HG02571 (cell line): ENCODE measurements around the gene SRRT.
"Not testable (repeated sequence)": the region's sequence is repeated elsewhere in the genome, so short reads cannot be mapped to it uniquely, and the experiment has no call there.

ENCODE experiments used
- ATAC-seq: cut with Tn5 transposase; IDR thresholded peaks from one replicate; pipeline ENCODE4 v1.9.1; 2021; ENCODE audit warnings: mild to moderate bottlenecking, moderate library complexity; ENCODE audit not compliant: unreplicated experiment

SRRT gene

DNA sequence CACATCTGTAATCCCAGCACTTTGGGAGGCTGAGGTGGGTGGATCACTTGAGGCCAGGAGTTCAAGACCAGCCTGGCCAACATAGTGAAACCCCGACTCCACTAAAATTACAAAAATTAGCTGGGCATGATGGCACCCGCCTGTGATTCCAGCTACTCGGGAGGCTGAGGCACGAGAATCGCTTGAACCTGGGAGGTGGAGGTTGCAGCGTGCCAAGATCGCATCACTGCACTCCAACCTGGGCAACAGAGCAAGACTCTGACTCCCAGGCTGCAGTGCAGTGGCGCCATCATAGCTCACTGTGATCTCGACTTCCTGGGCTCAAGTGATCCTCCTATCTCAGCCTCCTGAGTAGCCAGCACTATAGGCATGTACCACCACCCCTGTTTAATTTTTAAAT lies 20.0 kb upstream of the SRRT start:
- ATAC-seq = not testable (repeated sequence)

DNA sequence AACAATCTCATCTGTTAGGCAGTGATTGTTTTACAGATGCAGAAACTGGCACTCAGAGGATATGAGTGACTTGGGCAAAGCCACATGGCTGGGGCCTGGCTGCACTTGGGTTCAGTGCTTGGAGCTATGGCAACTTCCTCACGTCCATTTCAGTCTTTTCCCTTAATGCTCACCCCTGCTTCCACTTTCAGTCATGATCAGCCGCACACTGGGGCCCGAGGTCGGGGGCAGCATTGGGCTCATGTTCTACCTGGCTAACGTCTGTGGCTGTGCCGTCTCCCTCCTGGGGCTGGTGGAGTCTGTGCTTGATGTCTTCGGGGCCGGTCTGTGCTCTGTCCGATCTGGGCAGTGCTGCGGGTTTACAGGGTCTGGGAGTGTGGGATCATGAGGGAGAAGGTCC lies 19.4 kb upstream of the SRRT start:
- no peak for ATAC-seq

DNA sequence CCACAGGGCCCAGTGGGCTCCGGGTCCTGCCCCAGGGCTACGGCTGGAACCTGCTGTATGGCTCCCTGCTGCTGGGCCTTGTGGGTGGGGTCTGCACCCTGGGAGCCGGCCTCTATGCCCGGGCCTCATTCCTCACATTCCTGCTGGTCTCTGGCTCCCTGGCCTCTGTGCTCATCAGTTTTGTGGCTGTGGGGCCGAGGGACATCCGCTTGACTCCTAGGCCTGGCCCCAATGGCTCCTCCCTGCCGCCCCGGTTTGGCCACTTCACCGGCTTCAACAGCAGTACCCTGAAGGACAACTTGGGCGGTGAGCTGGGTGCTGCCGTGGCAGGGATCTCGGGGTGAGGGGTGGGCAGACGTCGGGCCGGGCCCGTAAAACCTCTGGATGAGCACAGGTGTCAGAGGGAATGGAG lies 18.0 kb upstream of the SRRT start:
- ATAC-seq = no peak

DNA sequence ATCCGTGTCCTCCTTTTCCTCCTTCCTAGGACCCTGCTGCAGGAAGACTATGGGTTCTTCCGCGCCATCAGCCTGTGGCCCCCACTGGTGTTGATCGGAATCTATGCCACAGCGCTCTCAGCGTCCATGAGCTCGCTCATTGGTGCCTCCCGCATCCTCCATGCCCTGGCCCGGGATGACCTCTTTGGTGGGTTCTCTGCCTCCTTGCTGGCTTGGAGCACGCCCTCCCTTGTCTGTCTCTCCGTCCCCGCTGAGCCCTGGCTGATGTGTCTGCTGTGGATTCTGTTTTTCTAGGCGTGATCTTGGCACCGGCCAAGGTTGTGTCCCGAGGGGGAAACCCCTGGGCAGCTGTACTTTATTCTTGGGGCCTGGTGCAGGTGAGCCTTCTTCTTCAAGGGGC lies 15.0 kb upstream of the SRRT start:
- ATAC-seq = no peak

DNA sequence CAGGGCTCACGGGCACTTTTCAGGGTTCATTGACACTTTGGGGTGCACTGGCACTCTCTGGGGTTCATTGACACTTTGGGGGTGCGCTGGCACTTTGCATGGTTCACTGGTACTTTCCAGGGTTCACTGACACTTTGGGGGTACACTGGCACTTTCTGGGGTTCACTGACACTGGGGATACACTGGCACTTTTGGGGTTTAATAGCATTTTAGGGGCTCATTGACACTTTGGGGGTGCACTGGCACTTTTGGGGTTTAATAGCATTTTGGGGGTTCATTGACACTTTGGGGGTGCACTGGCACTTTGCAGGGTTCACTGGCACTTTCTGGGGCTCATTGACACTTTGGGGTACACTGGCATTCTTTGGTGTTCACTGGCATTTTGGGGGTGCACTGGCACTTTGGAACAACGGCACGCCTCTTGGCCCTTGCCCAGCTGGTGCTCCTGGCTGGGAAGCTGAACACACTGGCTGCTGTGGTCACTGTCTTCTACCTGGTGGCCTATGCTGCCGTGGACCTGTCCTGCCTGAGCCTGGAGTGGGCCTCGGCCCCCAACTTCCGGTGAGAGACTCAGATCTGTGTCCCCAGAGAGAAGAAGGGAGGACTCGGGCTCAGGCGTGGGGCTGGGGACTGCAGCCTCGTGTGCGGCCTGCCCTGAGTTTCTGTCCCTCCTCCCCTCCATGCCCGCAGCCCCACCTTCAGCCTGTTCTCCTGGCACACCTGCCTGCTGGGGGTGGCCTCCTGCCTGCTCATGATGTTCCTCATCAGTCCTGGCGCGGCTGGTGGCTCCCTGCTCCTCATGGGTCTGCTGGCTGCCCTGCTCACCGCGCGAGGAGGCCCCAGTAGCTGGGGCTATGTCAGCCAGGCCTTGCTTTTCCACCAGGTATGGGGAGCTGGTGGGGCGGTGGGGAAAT lies 13.9 kb upstream of the SRRT start:
- ATAC-seq = no peak

DNA sequence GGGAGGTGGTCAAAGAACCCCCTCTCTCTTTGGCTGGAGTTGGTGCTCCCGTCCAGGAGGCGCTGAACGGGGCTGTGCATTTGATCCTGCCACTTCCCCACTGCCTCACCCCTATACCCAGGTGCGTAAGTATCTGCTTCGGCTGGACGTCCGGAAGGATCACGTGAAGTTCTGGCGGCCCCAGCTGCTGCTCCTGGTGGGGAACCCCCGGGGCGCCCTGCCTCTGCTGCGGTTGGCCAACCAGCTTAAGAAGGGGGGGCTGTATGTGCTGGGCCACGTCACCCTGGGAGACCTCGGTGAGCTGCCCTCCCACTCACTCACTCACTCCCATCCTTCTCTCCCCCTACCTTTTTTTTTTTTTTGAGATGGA lies 13.3 kb upstream of the SRRT start:
- ATAC-seq = no peak

DNA sequence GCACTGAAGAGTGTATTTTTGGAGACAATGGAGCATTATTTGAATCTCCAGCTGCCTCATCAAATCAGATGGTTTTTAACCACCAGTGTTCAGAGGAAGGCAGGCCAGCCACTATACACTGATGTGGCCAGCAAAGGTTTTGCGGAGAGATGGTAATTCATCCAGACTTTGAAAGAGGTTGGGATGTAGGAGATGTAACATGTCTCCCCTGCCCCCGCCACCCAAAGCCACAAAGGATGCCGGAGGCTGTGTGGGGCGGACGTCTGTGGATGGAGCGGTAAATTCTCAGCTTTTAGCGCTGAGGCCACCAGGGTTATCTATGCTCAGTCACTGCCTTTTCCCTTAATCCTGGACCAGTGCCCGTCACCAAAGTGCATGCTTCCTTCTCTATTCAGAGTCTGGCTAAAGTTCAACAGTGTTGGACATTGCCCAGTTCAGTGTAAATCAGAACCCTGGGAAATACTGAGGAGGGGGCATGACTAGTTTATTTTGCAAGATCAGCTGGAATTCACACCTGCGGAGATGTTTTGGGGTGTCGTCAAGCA lies 11.4 kb upstream of the SRRT start:
- no peak for ATAC-seq

DNA sequence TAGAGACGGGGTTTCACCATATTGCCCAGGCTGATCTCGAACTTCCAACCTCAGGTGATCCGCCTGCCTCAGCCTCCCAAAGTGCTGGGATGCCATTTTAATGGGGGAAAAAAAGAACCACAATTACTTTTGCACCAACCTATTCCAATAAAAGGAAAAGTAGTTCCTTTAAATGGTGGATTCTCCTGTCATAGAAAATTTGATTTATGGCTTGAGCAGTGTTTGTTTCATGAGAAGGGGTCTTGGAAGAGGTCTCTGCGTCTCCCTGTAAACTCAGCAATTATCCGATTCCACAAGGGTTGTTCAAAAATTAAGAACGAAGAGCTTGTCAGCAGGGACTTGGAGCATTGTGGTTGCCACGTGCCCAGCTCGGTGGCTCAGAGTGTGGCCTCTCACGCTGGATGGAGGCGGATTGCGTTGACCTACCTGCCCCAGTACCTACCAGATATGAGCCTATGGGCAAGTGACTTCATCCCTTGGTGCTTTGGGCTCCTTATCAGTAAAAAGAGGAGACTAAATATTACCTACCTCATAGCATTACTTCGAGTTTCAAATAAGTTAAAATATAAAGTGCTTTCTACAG lies 10.5 kb upstream of the SRRT start:
- no peak for ATAC-seq

DNA sequence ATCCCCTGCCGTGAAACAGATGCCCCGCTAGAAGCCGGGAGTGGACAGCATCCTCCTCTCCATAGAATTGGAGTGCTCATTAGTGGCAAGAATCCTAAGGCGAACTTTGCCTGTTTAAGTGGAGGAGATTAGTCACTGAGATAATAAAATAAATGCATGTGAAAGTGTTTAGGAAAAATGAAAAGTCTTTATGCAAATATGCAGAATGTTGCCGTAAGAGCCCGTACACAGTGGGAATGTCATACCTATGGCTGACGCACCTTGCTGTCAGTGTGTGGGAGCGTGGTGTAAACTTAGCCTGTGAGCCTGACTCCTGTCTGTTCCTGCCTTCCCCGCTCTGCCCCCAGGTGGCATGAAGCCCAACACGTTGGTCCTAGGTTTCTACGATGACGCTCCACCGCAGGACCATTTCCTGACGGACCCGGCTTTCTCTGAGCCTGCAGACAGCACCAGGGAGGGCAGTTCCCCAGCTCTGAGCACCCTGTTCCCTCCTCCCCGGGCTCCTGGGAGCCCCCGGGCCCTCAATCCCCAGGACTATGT lies 9.5 kb upstream of the SRRT start:
- no peak for ATAC-seq

DNA sequence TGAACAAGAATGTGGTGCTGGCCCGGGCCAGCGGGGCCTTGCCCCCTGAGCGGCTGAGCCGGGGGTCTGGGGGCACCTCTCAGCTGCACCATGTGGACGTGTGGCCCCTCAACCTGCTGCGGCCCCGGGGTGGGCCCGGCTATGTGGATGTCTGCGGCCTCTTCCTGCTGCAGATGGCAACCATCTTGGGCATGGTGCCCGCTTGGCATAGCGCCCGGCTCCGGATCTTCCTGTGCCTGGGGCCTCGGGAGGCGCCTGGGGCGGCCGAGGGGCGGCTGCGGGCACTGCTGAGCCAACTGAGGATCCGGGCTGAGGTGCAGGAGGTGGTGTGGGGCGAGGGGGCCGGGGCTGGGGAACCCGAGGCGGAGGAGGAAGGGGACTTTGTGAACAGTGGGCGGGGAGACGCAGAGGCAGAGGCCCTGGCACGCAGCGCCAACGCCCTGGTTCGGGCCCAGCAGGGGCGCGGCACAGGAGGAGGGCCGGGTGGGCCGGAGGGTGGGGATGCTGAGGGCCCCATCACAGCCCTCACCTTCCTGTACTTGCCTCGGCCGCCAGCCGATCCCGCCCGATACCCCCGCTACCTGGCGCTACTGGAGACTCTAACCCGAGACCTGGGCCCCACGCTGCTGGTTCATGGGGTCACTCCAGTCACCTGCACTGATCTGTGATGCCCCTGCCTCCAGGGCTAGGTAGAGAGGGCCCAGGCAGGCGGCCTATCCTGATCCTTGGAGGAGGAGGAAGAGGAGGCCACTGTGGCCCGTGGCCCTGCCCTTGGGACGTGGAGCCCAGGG lies 8.8 kb upstream of the SRRT start:
- ATAC-seq = no peak

DNA sequence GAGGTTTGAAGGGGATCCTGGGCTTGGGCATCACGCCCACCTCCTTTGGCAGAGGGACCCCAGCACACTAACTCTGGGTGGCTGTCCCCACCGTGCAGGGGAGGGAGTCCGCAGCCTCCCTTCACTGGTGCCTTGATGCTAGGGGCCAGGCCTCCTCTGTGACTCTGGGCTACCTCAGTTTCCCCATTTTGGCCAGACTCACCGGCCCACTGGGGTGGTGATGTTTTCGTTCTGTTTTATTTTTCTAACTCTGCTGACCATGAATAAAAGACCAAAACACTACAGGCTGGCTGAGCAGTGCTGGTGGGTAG lies 8.2 kb upstream of the SRRT start:
- no peak for ATAC-seq

DNA sequence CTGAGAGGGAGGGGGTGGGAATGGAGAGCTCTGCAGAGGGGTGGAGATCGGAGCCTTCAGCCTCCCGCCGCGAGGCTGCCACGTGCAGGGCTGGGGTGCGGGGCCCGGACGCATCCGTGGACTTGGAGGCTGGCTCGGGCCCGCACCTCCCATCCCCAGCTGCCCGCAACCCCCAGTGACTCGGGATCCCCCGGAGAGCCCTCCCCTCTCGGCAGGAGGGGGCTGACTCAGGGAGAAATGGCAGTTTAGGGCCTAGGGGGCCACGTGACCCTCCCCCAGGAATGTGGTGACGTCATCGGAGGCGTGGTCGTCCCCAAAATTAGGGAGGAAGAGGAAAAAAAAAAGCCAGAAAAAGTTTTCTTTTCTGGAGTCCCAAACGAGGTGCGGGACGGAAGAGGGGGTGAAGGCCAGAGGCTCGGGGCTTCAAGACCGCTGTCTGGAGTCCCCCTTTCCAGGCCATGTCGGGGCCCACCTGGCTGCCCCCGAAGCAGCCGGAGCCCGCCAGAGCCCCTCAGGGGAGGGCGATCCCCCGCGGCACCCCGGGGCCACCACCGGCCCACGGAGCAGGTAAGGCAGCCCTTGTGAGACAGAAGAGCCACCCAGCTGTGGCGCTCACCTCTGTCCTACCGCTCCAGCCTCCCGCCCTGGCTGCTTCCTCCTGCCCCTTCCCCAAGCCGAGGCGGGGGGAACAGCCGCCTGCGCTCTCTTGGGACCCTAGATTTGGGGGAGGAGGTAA lies 7.7 kb upstream of the SRRT start, which contains the start of gene TRIP6:
TSS of gene TRIP6 (plus strand) at position 348 of the 736 bp plus-strand sequence. CDS start at position 459, 111 bp downstream.
- no peak for ATAC-seq

DNA sequence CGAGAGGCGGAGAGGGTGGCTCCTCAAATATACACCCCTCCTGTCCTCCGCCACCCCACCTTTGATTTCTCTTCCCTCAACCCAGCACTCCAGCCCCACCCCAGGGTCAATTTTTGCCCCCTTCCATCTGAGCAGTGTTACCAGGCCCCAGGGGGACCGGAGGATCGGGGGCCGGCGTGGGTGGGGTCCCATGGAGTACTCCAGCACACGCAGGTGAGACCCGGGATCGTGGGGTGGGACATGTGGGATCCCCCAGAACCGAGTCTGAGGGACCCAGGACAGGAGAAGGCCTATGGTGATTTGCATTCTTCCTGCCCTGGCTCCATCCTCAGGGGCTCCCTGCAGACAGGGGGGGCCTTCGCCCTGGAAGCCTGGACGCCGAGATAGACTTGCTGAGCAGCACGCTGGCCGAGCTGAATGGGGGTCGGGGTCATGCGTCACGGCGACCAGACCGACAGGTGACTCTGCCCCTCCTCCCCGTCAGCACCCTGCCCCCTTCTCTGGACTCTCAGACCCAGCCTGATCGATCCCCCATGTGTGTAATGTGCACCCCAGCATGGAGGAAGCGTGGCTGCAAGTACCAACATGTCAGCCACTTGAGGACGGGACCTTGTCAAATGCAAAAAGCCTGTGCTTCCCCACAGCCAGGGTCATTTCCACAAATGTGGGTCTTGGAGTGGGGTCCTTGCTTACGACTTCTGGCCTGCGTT lies 7.0 kb upstream of the SRRT start:
- no peak for ATAC-seq

DNA sequence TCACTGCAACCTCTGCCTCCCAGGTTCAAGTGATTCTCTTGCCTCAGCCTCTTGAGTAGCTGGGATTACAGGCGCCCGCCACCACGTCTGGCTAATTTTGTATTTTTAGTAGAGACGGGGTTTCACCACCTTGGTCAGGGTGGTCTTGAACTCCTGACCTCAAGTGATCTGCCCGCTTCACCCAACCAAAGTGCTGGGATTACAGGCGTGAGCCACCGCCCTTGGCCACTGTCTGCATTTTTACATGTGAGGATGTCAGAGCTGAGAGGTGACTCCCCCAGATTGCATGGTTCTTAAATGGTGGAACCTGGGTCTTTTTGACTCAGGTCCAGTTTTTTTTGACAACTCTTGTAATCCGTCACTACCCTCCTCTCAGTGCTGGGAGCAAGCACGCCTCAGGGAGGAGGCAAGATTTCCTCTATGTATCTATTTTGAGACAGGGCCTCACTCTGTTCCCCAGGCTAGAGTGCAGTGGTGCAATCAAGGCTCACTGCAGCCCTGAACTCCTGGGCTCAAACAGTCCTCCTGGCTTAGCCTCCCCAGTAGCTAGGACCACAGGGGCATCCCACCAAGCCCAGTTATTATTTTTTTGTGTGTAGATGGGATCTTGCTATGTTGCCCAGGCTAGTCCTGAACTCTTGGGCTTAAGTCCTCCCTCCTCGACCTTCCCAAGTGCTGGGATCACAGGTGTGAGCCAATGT lies 1.2 kb upstream of the SRRT start:
- no peak for ATAC-seq

DNA sequence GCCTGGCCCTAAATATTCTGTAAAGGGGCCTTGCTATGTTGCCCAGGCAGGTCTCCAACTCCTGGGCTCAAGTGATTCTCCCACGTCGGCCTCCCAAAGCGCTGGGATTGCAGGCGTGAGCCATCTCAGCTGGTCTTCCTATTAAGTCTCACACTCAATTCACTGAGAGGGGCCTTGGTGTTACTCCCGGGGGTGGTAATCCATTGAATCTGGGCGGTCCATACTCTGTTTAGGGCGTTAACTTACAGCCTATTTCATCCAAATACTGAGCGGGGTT lies 665 bp upstream of the SRRT start:
- no peak for ATAC-seq

DNA sequence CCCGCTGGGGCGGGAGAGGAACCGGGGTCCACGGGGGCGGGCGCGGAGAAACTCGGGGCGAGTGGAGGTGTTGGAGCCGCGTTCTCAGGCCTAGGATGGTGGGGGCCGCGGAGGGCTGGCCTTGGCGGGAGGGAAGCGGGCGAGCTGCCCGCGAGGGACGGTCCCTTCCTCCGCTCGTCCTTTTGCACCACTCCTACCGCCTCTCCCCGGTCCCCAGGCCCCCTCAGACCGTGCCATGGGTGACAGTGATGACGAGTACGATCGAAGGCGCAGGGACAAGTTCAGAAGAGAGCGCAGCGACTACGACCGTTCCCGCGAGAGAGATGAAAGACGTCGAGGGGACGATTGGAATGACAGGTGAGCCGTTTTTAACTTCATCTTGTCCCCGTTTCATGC lies 451 bp downstream of the SRRT start:
- peak; percentile 35 for ATAC-seq

DNA sequence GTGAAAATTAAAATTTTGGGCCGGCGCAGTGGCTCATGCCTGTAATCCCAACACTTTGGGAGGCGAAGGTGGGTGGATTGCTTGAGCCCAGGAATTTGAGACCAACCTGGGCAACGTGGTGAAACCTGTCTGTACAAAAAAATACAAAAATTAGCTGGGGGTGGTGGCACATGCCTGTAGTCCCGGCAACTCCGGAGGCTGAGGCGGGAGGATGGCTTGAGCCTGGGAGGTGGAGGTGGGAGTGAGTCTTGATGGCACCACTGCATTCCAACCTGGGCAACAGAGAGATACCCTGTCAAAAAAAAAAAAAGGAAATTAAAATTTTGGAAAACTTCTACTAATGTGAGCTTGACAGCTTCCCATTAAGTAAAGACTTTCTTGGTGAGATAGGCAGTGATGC lies 3.1 kb downstream of the SRRT start:
- no peak for ATAC-seq

DNA sequence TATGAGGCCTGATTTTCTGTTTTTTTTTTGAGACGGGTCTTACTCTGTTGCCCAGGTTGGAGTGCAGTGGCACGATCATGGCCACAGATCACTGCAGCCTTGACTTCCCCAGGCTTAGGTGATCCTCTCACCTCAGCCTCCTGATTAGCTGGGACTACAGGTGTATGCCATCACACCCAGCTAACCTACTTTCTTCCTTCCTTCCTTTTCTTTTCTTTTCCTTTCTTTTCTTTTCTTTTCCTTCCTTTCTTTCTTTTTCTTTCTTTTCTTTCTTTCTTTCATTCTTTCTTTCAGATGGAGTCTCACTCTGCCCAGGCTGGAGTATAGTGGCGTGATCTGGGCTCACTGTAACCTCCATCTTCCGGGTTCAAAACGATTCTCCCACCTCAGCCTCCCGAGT lies 3.8 kb downstream of the SRRT start:
- no peak for ATAC-seq

DNA sequence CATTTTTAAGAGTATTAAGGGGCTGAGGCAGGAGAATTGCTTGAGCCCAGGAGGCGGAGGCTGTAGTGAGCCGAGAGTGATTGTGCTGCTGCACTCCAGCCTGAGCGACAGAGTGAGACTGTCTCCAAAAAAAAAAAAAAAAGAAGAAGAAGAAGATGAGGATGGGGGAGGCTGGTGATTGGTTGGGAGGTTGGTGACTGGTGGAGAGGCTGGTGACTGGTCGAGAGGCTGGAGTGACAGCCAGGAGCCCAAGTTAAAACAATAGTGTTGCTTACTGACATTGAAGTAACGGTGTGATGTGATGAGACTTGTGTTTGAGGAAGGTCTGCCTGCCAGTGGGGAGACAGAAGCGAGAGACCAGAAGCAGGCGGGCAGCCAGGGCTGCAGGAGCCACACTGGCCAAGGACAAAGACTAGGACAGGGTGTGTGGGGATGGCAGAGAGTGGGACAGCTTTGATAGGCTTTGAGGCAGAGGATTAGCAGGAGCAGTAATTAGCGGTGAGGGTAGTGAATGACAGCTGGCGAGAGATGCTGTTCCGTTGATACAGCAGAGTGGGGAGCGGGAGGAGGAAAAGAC lies 4.9 kb downstream of the SRRT start:
- ATAC-seq = no peak
